A549 (cell line): ENCODE measurements around the gene MYO5C.

Experiments used
- BHLHE40 ChIP-seq: IDR thresholded peaks from 2 replicates; pipeline ENCODE4 v1.6.1; 2012; ENCODE audit warnings: low read depth, low read length, inconsistent platforms
- CTCF ChIP-seq: fragments of >200 bp; sonication (Bioruptor Twin); formaldehyde crosslinking; IDR thresholded peaks from 3 replicates; pipeline ENCODE4 v1.5.1; 2016
- JUN ChIP-seq, 2 experiments: fragments of >200 bp; sonication (Bioruptor Twin); formaldehyde crosslinking; IDR thresholded peaks; 2 replicates in 1 of 2; 3 replicates in 1 of 2; pipeline ENCODE4 v1.6.1; 2016 to 2017
- SMC3 ChIP-seq: fragments of >200 bp; sonication (Bioruptor Twin); formaldehyde crosslinking; IDR thresholded peaks from 3 replicates; pipeline ENCODE4 v1.6.1; 2018; ENCODE audit warnings: inconsistent platforms

- TF ChIP-seq SMC3 (no peak), JUN (IDR thresholded peaks at IDR 0.05) (no peak), CTCF (no peak), BHLHE40 (no peak)
These were observed 149.3 kb downstream of the MYO5C start for GRCh38 chr15:52146261-52146660.
